LNCAP (cell line): ENCODE results near the gene PRDM16.

Experiments used
- CTCF ChIP-seq: fragments of 450-650 bp; IDR thresholded peaks from 2 replicates; pipeline ENCODE4 v1.5.1; 2017; ENCODE audit warnings: mild to moderate bottlenecking

PRDM16 gene

GRCh38 chr1:3187415-3188149 lies 118.6 kb downstream of the PRDM16 start:
- no peak for TF ChIP-seq CTCF

DNA sequence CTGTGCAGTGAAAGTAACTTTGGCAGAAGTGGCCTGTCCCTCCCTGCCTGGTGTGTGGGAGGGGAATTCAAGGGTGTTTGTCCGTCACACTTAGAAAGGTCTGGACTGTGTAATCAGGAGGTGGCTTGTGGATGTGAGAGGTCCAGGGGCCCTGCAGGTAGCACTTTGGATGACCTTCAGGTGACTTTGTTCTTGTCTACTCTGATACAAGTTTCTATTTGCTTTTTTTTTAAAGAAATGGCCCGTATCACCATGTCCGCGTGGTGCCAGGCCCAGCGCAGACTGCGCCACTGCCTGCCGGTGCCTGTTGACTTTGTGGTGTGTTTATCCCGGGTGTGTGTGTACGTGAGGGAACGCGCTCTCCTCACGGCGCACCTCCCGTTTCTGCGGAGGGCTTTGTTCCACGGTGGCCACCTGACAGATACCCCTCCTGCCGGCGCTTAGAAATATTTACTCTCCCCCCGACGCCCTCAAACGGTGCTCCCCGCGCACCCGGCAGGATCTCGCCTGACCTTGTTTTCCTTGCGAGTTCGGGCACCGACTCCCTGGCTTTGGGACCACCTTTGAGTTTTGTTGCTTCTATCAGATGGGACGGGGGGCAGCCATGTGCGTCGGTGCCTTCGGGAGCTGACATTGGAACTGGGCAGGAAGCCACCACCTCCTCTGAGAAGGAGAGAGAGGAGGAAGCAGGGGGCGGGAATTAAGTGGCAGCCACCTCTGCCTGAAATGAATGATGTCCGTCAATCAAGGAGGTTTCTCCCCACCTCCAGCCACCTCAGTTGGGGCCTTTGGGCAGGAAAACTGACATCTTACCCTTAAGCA lies 119.4 kb downstream of the PRDM16 start:
- no peak for TF ChIP-seq CTCF

DNA sequence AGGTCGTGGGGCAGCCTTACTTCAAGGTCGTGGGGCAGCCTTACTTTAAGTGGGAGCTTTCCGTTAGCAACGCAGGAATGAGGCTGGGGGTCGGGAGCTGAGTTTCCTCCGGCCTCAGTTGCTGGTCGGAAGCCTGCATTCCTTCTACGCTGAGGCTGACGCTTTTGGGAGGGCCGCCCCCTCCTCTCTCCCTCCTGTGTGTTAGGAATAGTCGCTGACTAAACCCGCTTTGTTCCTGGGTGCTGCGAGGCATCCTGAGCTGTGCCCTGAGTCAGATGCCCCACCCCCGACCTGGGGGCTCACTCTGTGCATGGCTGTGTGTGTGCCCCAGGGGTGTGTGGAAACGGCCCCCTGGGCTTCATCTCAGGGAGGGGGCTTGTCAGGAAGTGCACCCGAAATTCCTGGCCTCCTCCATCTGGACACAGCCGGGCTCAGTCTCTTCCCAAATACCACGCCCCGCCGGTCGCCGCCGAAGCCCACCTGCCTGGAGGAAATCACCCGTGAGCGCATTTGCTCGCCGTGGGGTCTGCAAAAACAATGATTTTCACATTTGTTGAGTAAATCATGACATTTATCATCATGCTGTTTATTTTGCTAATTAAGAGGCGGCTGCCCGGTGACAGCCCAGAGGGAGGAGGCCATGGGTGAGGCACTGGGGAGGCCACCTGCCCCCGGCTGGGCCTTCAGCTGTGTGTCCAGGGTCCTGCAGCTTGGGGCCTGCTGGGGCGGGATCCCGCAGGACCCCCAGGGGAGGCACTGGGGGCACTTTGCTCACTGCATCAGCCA lies 121.4 kb downstream of the PRDM16 start:
- no peak for TF ChIP-seq CTCF

- TF ChIP-seq CTCF: no peak
These were observed 123.4 kb downstream of the PRDM16 start for GRCh38 chr1:3192361-3192760.

GRCh38 chr1:3192825-3193224 lies 123.8 kb downstream of the PRDM16 start:
- no peak for TF ChIP-seq CTCF

DNA sequence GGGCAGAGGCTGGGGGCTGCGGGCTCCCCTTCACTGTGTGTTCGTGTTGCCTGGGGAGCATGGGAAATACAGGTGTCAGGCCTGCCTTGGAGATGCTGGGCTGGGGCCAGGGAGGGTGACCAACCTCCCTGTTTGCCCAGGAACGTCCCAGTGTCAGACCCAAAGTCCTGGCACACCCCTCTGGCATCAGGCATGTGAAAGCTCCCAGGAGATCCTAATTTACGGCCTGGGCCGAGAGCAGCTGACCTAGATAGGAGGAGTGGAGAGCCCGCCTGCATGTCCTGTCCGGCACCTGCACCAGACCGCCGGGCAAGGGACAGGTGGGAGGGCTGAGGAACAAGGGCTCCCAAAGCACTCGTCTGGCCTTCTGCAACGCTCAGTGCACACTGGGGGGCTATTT lies 124.8 kb downstream of the PRDM16 start:
- TF ChIP-seq CTCF: no peak

DNA sequence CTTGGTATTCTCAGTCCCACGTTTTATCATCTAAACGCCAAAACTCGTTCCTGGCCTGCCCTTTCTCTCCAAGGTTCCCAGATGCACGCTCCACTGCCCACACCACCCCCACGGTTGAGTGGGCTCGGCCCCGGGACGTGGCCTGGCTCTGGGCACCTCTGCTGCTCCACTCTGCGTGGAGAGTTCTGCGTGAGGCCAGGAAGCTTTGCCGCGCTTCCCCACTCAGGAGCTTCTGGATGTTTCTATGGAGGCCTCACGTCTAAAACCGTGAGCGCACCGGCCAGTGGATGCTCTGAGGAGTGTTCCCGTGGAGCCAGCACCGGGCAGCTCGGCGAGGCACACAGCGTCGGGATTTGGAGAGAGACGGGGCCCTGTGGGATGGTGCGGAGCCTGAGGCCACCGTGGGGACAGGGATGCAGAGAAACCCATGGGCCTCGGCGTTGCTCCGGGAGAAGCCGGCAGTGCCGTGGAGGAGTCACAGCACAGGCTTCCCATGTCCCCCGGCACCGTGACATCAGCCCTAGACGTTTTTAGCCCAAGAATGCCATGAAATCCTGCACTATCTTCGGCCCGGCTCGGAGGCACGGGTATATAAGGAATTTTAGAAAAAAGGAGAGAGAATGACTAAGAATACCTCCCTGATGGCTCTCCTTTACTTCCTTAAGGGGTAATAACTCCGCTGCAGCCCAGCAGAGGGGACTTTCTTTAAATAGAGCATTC lies 125.9 kb downstream of the PRDM16 start:
- no peak for TF ChIP-seq CTCF
